Activated T-helper 2 cell treated with anti-CD3 and anti-CD28 coated beads, Interferon-gamma antibody, Interleukin-2, Interleukin-4, amounts not matched to agents 10 μg/mL and 5 μg/mL and 100 μg/mL, durations not matched to agents 14 hours and 24 hours and 36 hours (primary cell): ENCODE results near the gene TNPO1. TPM values are rescaled to one million over a fixed set of nuclear protein-coding genes. Genes with fewer than 3 reads are reported as not detected.

ENCODE experiments used
- DNase-seq: peaks from one replicate; pipeline ENCODE4 v3.0.0; 2021; ENCODE audit warnings: low spot score
- H3K27ac Mint-ChIP-seq: one replicate; pipeline ENCODE4 v1.8.0; 2021; ENCODE audit warnings: mixed read lengths
- H3K27me3 Mint-ChIP-seq: one replicate; pipeline ENCODE4 v1.8.0; 2021; ENCODE audit warnings: low read depth, mixed read lengths
- H3K36me3 Mint-ChIP-seq: one replicate; pipeline ENCODE4 v1.8.0; 2021; ENCODE audit warnings: low read depth, mixed read lengths
- H3K4me1 Mint-ChIP-seq: one replicate; pipeline ENCODE4 v1.8.0; 2021; ENCODE audit warnings: low read depth, mixed read lengths
- H3K4me3 Mint-ChIP-seq: one replicate; pipeline ENCODE4 v1.8.0; 2021; ENCODE audit warnings: low read depth, mild to moderate bottlenecking, moderate library complexity, mixed read lengths
- H3K9me3 Mint-ChIP-seq: one replicate; pipeline ENCODE4 v1.8.0; 2021; ENCODE audit warnings: mixed read lengths
- intact Hi-C: fragments of 100-400 bp; cut with micrococcal nuclease; formaldehyde crosslinking; loops from one replicate; pipeline ENCODE4 v1.15.1; 2023
- total RNA-seq: library from RNA; stranded (reverse); gene quantifications from 2 replicates; pipeline ENCODE4 v1.2.3, GENCODE V29; 2022

Gene TNPO1
- total RNA-seq, 1 donor from 2014 or later: 112 TPM

GRCh38 chr5:72830362-72830761, 13.9 kb downstream of the TNPO1 start:
- Mint-ChIP-seq H3K4me3 (no peak overlapping the region), H3K4me1 (no peaks in the 10 kb centered on the region), H3K36me3 (no peaks in the 10 kb centered on the region), H3K27ac (no peak overlapping the region), H3K27me3 (peaks cover 22% of the 10 kb centered on the region), H3K9me3 (no peaks in the 10 kb centered on the region)
- DNase-seq: no peak
- intact Hi-C loops: no loop called here

GRCh38 chr5:72831685-72832084, 15.2 kb downstream of the TNPO1 start:
- no peak for DNase-seq
- intact Hi-C loops: no loop called here
- H3K27ac Mint-ChIP-seq: no peak overlapping the region
- H3K36me3 Mint-ChIP-seq: no peaks in the 10 kb centered on the region
- H3K4me1 Mint-ChIP-seq: peaks cover 6% of the 10 kb centered on the region
- H3K9me3 Mint-ChIP-seq: no peaks in the 10 kb centered on the region
- H3K27me3 Mint-ChIP-seq: peaks cover 23% of the 10 kb centered on the region
- no peak overlapping the region for H3K4me3 Mint-ChIP-seq

- Mint-ChIP-seq H3K4me3 (no peak overlapping the region), H3K27ac (no peak overlapping the region), H3K9me3 (no peaks in the 10 kb centered on the region), H3K36me3 (no peaks in the 10 kb centered on the region), H3K4me1 (peaks cover 8% of the 10 kb centered on the region), H3K27me3 (peaks cover 33% of the 10 kb centered on the region)
- DNase-seq: no peak
- intact Hi-C loops: no loop called here
These were observed 18.5 kb downstream of the TNPO1 start for GRCh38 chr5:72834924-72835323.

GRCh38 chr5:72835633-72836032, 19.2 kb downstream of the TNPO1 start:
- intact Hi-C loops: no loop called here
- Mint-ChIP-seq H3K27ac (no peak overlapping the region), H3K27me3 (peaks cover 38% of the 10 kb centered on the region), H3K4me1 (peaks cover 8% of the 10 kb centered on the region), H3K36me3 (no peaks in the 10 kb centered on the region), H3K9me3 (no peaks in the 10 kb centered on the region), H3K4me3 (no peak overlapping the region)
- DNase-seq: no peak

- DNase-seq: no peak
- H3K9me3 Mint-ChIP-seq: no peaks in the 10 kb centered on the region
These were observed 20.3 kb downstream of the TNPO1 start for GRCh38 chr5:72836810-72837209.

GRCh38 chr5:72837524-72838096, 21.1 kb downstream of the TNPO1 start:
- Mint-ChIP-seq H3K27ac (no peak overlapping the region), H3K4me1 (peaks cover 8% of the 10 kb centered on the region), H3K27me3 (peaks cover 36% of the 10 kb centered on the region), H3K4me3 (no peak overlapping the region), H3K9me3 (no peaks in the 10 kb centered on the region), H3K36me3 (no peaks in the 10 kb centered on the region)
- intact Hi-C loops: no loop called here
- DNase-seq: no peak

More at GRCh38 chr5:72836810-72837209, 20.3 kb downstream of the TNPO1 start:
- Mint-ChIP-seq H3K27ac (no peak overlapping the region), H3K27me3 (peaks cover 41% of the 10 kb centered on the region), H3K4me3 (no peak overlapping the region), H3K36me3 (no peaks in the 10 kb centered on the region), H3K4me1 (peaks cover 8% of the 10 kb centered on the region)
- intact Hi-C loops: no loop called here

- H3K27me3 Mint-ChIP-seq: peaks cover 33% of the 10 kb centered on the region
- no peaks in the 10 kb centered on the region for H3K36me3 Mint-ChIP-seq
- no peaks in the 10 kb centered on the region for H3K9me3 Mint-ChIP-seq
- no peak for DNase-seq
- peaks cover 15% of the 10 kb centered on the region for H3K4me1 Mint-ChIP-seq
- no peak overlapping the region for H3K27ac Mint-ChIP-seq
- no peak overlapping the region for H3K4me3 Mint-ChIP-seq
- intact Hi-C loops: no loop called here
These were observed 23.6 kb downstream of the TNPO1 start for GRCh38 chr5:72840041-72840440.

- Mint-ChIP-seq H3K4me3 (no peak overlapping the region), H3K27me3 (peaks cover 39% of the 10 kb centered on the region), H3K9me3 (no peaks in the 10 kb centered on the region), H3K36me3 (no peaks in the 10 kb centered on the region), H3K4me1 (peaks cover 14% of the 10 kb centered on the region), H3K27ac (no peak overlapping the region)
- DNase-seq: no peak
- intact Hi-C loops: no loop called here
These were observed 25.5 kb downstream of the TNPO1 start for GRCh38 chr5:72841756-72842535.

- no peak for DNase-seq
- intact Hi-C loops: no loop called here
- peaks cover 34% of the 10 kb centered on the region for H3K27me3 Mint-ChIP-seq
These were observed 26.4 kb downstream of the TNPO1 start for GRCh38 chr5:72842816-72843215.

GRCh38 chr5:72844218-72844603, 27.8 kb downstream of the TNPO1 start:
- intact Hi-C loops: no loop called here

More at GRCh38 chr5:72842816-72843215, 26.4 kb downstream of the TNPO1 start:
- Mint-ChIP-seq H3K36me3 (no peaks in the 10 kb centered on the region), H3K27ac (no peak overlapping the region), H3K4me1 (peaks cover 16% of the 10 kb centered on the region), H3K4me3 (no peak overlapping the region), H3K9me3 (no peaks in the 10 kb centered on the region)

GRCh38 chr5:72845889-72846288, 29.4 kb downstream of the TNPO1 start:
- Mint-ChIP-seq H3K4me1 (peaks cover 28% of the 10 kb centered on the region), H3K36me3 (peaks cover 16% of the 10 kb centered on the region), H3K9me3 (no peaks in the 10 kb centered on the region), H3K27me3 (peaks cover 15% of the 10 kb centered on the region), H3K4me3 (no peak overlapping the region), H3K27ac (no peak overlapping the region)
- no peak for DNase-seq
- intact Hi-C loops: loop anchor here (5.0 kb wide), 1 partner anchor 51 kb away; no protein-coding TSS in a partner anchor

More at GRCh38 chr5:72844218-72844603, 27.8 kb downstream of the TNPO1 start:
- no peak for DNase-seq
- Mint-ChIP-seq H3K4me3 (no peak overlapping the region), H3K27ac (no peak overlapping the region), H3K9me3 (no peaks in the 10 kb centered on the region), H3K36me3 (peaks cover 4% of the 10 kb centered on the region), H3K27me3 (peaks cover 27% of the 10 kb centered on the region), H3K4me1 (peaks cover 16% of the 10 kb centered on the region)

- no peak overlapping the region for H3K4me3 Mint-ChIP-seq
- peaks cover 30% of the 10 kb centered on the region for H3K4me1 Mint-ChIP-seq
- intact Hi-C loops: loop anchor here (5.0 kb wide), 1 partner anchor 51 kb away; no protein-coding TSS in a partner anchor
These were observed 30.0 kb downstream of the TNPO1 start for GRCh38 chr5:72846483-72846882.

GRCh38 chr5:72847439-72847838, 31.0 kb downstream of the TNPO1 start:
- Mint-ChIP-seq H3K4me1 (peaks cover 36% of the 10 kb centered on the region), H3K4me3 (peak overlapping the region; percentile 95), H3K36me3 (peaks cover 23% of the 10 kb centered on the region), H3K9me3 (no peaks in the 10 kb centered on the region), H3K27ac (no peak overlapping the region), H3K27me3 (peaks cover 14% of the 10 kb centered on the region)
- intact Hi-C loops: loop anchor here (5.0 kb wide), 1 partner anchor 50 kb away; no protein-coding TSS in a partner anchor
- DNase-seq: no peak

More at GRCh38 chr5:72846483-72846882, 30.0 kb downstream of the TNPO1 start:
- Mint-ChIP-seq H3K27me3 (peaks cover 14% of the 10 kb centered on the region), H3K9me3 (no peaks in the 10 kb centered on the region), H3K27ac (no peak overlapping the region), H3K36me3 (peaks cover 18% of the 10 kb centered on the region)
- no peak for DNase-seq
